HG03354 (cell line): ENCODE results near the gene CLDND2.
A peak's percentile ranks its signal among the peaks of the same experiment; 100 is the strongest.

ENCODE experiments used
- ATAC-seq: cut with Tn5 transposase; IDR thresholded peaks from one replicate; pipeline ENCODE4 v1.9.1; 2021; ENCODE audit warnings: mild to moderate bottlenecking; ENCODE audit not compliant: unreplicated experiment, poor library complexity, severe bottlenecking

The CLDND2 gene

GRCh38 chr19:51386882-51387520, 18.2 kb upstream of the CLDND2 start:
- ATAC-seq, result no peak

GRCh38 chr19:51382004-51382403, 13.2 kb upstream of the CLDND2 start:
- no peak for ATAC-seq

GRCh38 chr19:51380379-51380778, 11.6 kb upstream of the CLDND2 start:
- no peak for ATAC-seq

- ATAC-seq, result no peak
Measured at GRCh38 chr19:51377422-51377821, 8.6 kb upstream of the CLDND2 start.

- ATAC-seq, result no peak
Measured at GRCh38 chr19:51375504-51376221, 6.9 kb upstream of the CLDND2 start.

GRCh38 chr19:51372649-51373504, 4.1 kb upstream of the CLDND2 start, which contains the start of gene NKG7:
NKG7 (minus strand) TSS chr19:51372654; CDS start chr19:51372535, 119 bp downstream.
- peak; percentile 42 for ATAC-seq

GRCh38 chr19:51372021-51372648, 3.3 kb upstream of the CLDND2 start:
- ATAC-seq, result no peak

- no peak for ATAC-seq
Measured at GRCh38 chr19:51371186-51371690, 2.4 kb upstream of the CLDND2 start.

- ATAC-seq, result no peak
Measured at GRCh38 chr19:51370230-51370629, 1.4 kb upstream of the CLDND2 start.

GRCh38 chr19:51367565-51368365, 1.0 kb downstream of the CLDND2 start:
- peak; percentile 77 for ATAC-seq

GRCh38 chr19:51367255-51367564, 1.6 kb downstream of the CLDND2 start:
- no peak for ATAC-seq

GRCh38 chr19:51366389-51367254, 2.2 kb downstream of the CLDND2 start:
- peak; percentile 47 for ATAC-seq

GRCh38 chr19:51365965-51366388, 2.8 kb downstream of the CLDND2 start, which contains the start of gene ETFB:
ETFB (minus strand) TSS chr19:51366388; CDS start chr19:51366326, 62 bp downstream.
- ATAC-seq, result no peak

- no peak for ATAC-seq
Measured at GRCh38 chr19:51365211-51365964, 3.4 kb downstream of the CLDND2 start.

- no peak for ATAC-seq
Measured at GRCh38 chr19:51364200-51365106, 4.3 kb downstream of the CLDND2 start.

GRCh38 chr19:51361239-51361638, 7.6 kb downstream of the CLDND2 start:
- ATAC-seq, result no peak
